ENCODE results near the gene ACVR2A.

Gene ACVR2A

DNA sequence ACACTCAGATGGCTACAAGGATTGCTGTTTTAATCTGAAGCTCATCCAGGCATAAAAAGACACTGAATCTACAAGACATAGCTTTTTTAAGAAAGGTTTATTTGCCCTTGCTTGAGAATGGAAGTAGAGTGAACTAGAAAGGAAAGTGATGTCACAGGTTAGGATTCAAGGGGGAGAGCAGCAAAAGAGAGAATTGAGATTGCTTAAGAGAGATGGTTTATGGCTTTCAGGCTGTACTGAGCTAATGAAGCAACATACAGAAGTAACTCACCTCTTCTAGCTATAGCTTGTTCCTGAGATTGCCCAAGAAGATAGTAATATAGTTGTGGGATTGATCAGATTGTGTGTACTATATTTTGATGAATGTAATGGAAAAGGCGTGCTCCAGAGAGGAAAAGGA lies 26.1 kb upstream of the ACVR2A start:
- no peak for TF ChIP-seq TAF1 (IDR thresholded peaks at IDR 0.05; ENCODE audit: borderline replicate concordance, insufficient read depth, low read length)
- TF ChIP-seq SIN3A (IDR thresholded peaks at IDR 0.05; ENCODE audit: borderline replicate concordance, insufficient read depth, low read length), result no peak
- TF ChIP-seq, protein P1, sequence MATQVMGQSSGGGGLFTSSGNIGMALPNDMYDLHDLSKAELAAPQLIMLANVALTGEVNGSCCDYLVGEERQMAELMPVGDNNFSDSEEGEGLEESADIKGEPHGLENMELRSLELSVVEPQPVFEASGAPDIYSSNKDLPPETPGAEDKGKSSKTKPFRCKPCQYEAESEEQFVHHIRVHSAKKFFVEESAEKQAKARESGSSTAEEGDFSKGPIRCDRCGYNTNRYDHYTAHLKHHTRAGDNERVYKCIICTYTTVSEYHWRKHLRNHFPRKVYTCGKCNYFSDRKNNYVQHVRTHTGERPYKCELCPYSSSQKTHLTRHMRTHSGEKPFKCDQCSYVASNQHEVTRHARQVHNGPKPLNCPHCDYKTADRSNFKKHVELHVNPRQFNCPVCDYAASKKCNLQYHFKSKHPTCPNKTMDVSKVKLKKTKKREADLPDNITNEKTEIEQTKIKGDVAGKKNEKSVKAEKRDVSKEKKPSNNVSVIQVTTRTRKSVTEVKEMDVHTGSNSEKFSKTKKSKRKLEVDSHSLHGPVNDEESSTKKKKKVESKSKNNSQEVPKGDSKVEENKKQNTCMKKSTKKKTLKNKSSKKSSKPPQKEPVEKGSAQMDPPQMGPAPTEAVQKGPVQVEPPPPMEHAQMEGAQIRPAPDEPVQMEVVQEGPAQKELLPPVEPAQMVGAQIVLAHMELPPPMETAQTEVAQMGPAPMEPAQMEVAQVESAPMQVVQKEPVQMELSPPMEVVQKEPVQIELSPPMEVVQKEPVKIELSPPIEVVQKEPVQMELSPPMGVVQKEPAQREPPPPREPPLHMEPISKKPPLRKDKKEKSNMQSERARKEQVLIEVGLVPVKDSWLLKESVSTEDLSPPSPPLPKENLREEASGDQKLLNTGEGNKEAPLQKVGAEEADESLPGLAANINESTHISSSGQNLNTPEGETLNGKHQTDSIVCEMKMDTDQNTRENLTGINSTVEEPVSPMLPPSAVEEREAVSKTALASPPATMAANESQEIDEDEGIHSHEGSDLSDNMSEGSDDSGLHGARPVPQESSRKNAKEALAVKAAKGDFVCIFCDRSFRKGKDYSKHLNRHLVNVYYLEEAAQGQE (IDR thresholded peaks at IDR 0.05; ENCODE audit: insufficient read depth in 1 of 2, low read depth in 2 of 2, low read length in 2 of 2), result no peak
- no peak for TF ChIP-seq FOXP2 (optimal IDR thresholded peaks at IDR 0.05; ENCODE audit: borderline replicate concordance, extremely low read depth, extremely low read length, insufficient read depth)
- TF ChIP-seq POLR2AphosphoS5 (IDR thresholded peaks at IDR 0.05; ENCODE audit: low read depth, low read length), result no peak

DNA sequence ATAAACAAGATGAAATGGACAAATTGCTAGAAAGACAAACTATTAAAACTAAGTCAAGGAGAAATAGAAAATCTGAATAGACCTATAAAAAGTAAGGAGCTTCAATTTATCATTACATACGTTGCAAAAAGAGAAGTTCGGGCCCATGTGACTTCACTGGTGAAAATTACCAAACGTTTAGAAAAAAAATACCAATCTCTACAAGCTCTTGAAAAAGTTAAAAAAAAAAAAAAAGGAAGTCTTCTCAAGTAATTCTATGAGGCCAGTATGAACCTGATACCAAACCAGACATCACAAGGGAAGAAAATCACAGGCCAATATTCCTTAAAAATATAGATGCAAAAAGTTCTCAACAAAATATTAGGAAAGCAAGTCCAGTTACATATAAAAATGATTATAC lies 20.2 kb upstream of the ACVR2A start:
- TF ChIP-seq SIN3A (IDR thresholded peaks at IDR 0.05; ENCODE audit: borderline replicate concordance, insufficient read depth, low read length) (no peak), POLR2AphosphoS5 (IDR thresholded peaks at IDR 0.05; ENCODE audit: low read depth, low read length) (no peak), FOXP2 (optimal IDR thresholded peaks at IDR 0.05; ENCODE audit: borderline replicate concordance, extremely low read depth, extremely low read length, insufficient read depth) (no peak), TAF1 (IDR thresholded peaks at IDR 0.05; ENCODE audit: borderline replicate concordance, insufficient read depth, low read length) (no peak)
- TF ChIP-seq, protein P1 (IDR thresholded peaks at IDR 0.05; ENCODE audit: insufficient read depth in 1 of 2, low read depth in 2 of 2, low read length in 2 of 2), result no peak

DNA sequence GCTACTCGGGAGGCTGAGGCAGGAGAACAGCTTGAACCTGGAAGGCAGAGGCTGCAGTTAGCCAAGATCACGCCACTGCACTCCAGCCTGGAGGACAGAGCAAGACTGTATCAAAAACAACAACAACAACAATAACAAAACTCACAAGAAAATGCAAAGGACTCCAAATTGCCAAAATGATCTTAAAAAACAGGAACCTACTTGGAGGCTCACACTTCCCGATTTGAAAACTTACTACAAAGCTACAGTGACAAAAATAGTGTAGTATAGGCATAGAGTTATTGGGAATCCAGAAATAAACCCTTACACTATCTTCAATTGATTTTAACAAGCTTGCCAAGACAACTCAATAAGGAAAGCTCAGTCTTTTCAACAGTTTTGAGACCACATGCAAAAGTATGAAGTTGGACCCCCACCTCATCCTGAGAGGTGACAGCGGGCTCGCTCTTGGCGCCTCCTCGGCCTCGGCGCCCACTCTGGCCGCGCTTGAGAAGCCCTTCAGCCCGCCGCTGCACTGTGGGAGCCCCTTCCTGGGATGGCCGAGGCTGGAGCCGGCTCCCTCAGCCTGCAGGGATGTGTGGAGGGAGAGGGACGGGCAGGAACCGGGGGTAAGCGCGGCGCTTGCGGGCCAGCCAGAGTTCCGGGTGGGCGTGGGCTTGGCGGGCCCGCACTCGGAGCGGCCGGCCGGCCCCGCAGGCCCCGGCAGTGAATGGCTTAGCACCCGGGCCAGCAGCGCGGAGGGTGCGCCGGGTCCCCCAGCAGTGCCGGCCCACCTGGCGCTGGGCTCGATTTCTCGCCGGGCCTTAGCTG lies 18.3 kb upstream of the ACVR2A start:
- TF ChIP-seq, protein P1 (IDR thresholded peaks at IDR 0.05; ENCODE audit: insufficient read depth in 1 of 2, low read depth in 2 of 2, low read length in 2 of 2), result no peak
- no peak for TF ChIP-seq FOXP2 (optimal IDR thresholded peaks at IDR 0.05; ENCODE audit: borderline replicate concordance, extremely low read depth, extremely low read length, insufficient read depth)
- TF ChIP-seq POLR2AphosphoS5 (IDR thresholded peaks at IDR 0.05; ENCODE audit: low read depth, low read length), result no peak
- no peak for TF ChIP-seq SIN3A (IDR thresholded peaks at IDR 0.05; ENCODE audit: borderline replicate concordance, insufficient read depth, low read length)
- TF ChIP-seq TAF1 (IDR thresholded peaks at IDR 0.05; ENCODE audit: borderline replicate concordance, insufficient read depth, low read length), result no peak

DNA sequence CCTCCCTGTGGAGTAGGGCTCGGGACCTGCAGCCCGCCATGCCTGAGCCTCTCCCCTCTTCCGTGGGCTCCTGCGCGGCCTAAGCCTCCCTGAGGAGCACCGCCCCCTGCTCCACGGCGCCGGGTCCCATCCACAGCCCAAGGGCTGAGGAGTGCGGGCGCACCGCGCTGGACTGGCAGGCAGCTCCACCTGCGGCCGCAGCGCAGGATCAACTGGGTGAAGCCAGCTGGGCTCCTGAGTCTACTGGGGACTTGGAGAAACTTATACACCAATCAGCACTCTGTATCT lies 17.8 kb upstream of the ACVR2A start:
- TF ChIP-seq TAF1 (IDR thresholded peaks at IDR 0.05; ENCODE audit: borderline replicate concordance, insufficient read depth, low read length) (no peak), SIN3A (IDR thresholded peaks at IDR 0.05; ENCODE audit: borderline replicate concordance, insufficient read depth, low read length) (no peak), POLR2AphosphoS5 (IDR thresholded peaks at IDR 0.05; ENCODE audit: low read depth, low read length) (no peak), FOXP2 (optimal IDR thresholded peaks at IDR 0.05; ENCODE audit: borderline replicate concordance, extremely low read depth, extremely low read length, insufficient read depth) (no peak)
- TF ChIP-seq, protein P1 (IDR thresholded peaks at IDR 0.05; ENCODE audit: insufficient read depth in 1 of 2, low read depth in 2 of 2, low read length in 2 of 2), result no peak

Measured in PFSK-1 (cell line).